Measurements from ENCODE around the gene SMG6. TPM values are rescaled to one million over a fixed set of nuclear protein-coding genes. Genes with fewer than 3 reads are reported as not detected.

The SMG6 gene
- total RNA-seq, 1 experiment from 2014 or later: 25.6 TPM

Small RNA genes lying within 50 kb of the gene (microRNA-seq; reads per million reads assigned to microRNA genes)
- gene MIR132 (ENCODE audit: borderline number of aligned reads) (20.3 reads per million, percentile 39 among the genes with 10 or more reads in this experiment), gene MIR212 (ENCODE audit: borderline number of aligned reads) (not detected)

Other genes with a start within 250 kb of the SMG6 start
- 0.37 to 0.46 TPM (median 0.39 TPM) in 3 replicates for gene HIC1, start 248.7 kb downstream of the SMG6 start, total RNA-seq (2021)
- 4.6 to 6.9 TPM (median 5.1 TPM) in 3 replicates for gene SRR, start 165 bp upstream of the SMG6 start, total RNA-seq (2021)
- 59.1 to 74.3 TPM (median 59.7 TPM) in 3 replicates for gene TSR1, start 32.7 kb upstream of the SMG6 start, total RNA-seq (2021)
- gene SGSM2, start 33.7 kb upstream of the SMG6 start, total RNA-seq (2021): 47.2 to 50.3 TPM (median 49.8 TPM) in 3 replicates
- gene MNT, start 97.3 kb upstream of the SMG6 start, total RNA-seq (2021): 18.3 to 21.6 TPM (median 18.4 TPM) in 3 replicates
- 45.9 to 54.1 TPM (median 51.1 TPM) in 3 replicates for gene METTL16, start 208.1 kb upstream of the SMG6 start, total RNA-seq (2021)

Data from WTC11 (cell line).